Upper lobe of left lung (tissue), 4 donors: ENCODE results near the gene MSRB1.

Experiments
- CTCF ChIP-seq, 6 experiments: fragments of 450-650 bp in 4 of 6; fragments of 200-600 bp in 2 of 6; sonication (generic) in 2 of 6; IDR thresholded peaks; one replicate each; pipeline ENCODE4 v1.5.1; 2016 to 2019; ENCODE audit warnings: antibody characterized with exemption in 6 of 6
- EP300 ChIP-seq, 4 donors: sonication (generic); formaldehyde crosslinking; IDR thresholded peaks; one replicate each; pipeline ENCODE4 v1.5.1; 2017; ENCODE audit warnings: antibody characterized with exemption in 4 of 4, control low read depth in 2 of 4
- POLR2A ChIP-seq, 4 donors: fragments of 450-650 bp; IDR thresholded peaks; one replicate each; pipeline ENCODE4 v1.5.1; 2016 to 2017; ENCODE audit warnings: antibody characterized with exemption in 4 of 4, mild to moderate bottlenecking in 2 of 4

GRCh38 chr16:1980770-1981087, 37.7 kb upstream of the MSRB1 start:
- no peak for TF ChIP-seq CTCF (IDR thresholded peaks at IDR 0.05)
- TF ChIP-seq POLR2A (IDR thresholded peaks at IDR 0.05), result no peak
- TF ChIP-seq EP300 (IDR thresholded peaks at IDR 0.05), result no peak
